Transverse colon (tissue), 4 donors: ENCODE results near the gene HJURP.

ENCODE experiments used
- POLR2AphosphoS5 ChIP-seq, 3 donors: sonication (generic); formaldehyde crosslinking; IDR thresholded peaks; one replicate each; pipeline ENCODE4 v1.6.1; 2016; ENCODE audit warnings: antibody characterized with exemption in 3 of 3
- TF ChIP-seq, protein P1 (sequence below), 5 experiments: fragments of 200-600 bp in 3 of 5; fragments of 450-650 bp in 2 of 5; sonication (generic) in 3 of 5; IDR thresholded peaks; 1 replicate in 2 of 5; 2 replicates in 3 of 5; pipeline ENCODE4 v1.5.1; 2016 to 2017; ENCODE audit warnings: antibody characterized with exemption in 5 of 5, inconsistent platforms in 3 of 5, mild to moderate bottlenecking in 2 of 5, moderate library complexity in 1 of 5

DNA sequence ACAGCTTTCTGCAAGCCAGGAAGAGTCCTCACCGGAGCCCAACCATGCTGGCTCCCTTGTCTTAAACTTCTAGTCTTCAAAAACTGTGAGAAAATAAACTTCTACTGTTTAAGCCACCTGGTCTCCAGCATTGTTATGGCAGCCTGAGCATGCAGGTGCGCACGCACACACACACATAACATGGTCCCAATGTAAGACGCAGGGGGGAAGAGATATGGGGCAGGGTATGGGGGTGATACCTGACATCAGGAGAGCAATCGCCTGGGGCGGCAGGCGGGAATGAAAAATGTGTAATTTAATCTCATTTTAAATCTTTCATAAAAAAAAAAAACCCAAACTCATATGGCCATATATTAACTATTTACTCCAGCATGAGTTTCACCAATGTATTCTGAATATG is 18.0 kb downstream of the HJURP start:
- TF ChIP-seq POLR2AphosphoS5 (IDR thresholded peaks at IDR 0.05), result no peak
- TF ChIP-seq, protein P1, sequence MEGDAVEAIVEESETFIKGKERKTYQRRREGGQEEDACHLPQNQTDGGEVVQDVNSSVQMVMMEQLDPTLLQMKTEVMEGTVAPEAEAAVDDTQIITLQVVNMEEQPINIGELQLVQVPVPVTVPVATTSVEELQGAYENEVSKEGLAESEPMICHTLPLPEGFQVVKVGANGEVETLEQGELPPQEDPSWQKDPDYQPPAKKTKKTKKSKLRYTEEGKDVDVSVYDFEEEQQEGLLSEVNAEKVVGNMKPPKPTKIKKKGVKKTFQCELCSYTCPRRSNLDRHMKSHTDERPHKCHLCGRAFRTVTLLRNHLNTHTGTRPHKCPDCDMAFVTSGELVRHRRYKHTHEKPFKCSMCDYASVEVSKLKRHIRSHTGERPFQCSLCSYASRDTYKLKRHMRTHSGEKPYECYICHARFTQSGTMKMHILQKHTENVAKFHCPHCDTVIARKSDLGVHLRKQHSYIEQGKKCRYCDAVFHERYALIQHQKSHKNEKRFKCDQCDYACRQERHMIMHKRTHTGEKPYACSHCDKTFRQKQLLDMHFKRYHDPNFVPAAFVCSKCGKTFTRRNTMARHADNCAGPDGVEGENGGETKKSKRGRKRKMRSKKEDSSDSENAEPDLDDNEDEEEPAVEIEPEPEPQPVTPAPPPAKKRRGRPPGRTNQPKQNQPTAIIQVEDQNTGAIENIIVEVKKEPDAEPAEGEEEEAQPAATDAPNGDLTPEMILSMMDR (IDR thresholded peaks at IDR 0.05), result no peak
